Panc1 (cell line): ENCODE measurements around the gene SPX.

Experiments
- POLR2AphosphoS5 ChIP-seq: IDR thresholded peaks from 2 replicates; pipeline ENCODE4 v1.6.1; 2012; ENCODE audit warnings: mild to moderate bottlenecking, low read depth, low read length, moderate library complexity
- TF ChIP-seq, protein P1 (sequence below): fragments of 450-650 bp; IDR thresholded peaks from 2 replicates; pipeline ENCODE4 v1.5.1; 2017; ENCODE audit warnings: mild to moderate bottlenecking

DNA sequence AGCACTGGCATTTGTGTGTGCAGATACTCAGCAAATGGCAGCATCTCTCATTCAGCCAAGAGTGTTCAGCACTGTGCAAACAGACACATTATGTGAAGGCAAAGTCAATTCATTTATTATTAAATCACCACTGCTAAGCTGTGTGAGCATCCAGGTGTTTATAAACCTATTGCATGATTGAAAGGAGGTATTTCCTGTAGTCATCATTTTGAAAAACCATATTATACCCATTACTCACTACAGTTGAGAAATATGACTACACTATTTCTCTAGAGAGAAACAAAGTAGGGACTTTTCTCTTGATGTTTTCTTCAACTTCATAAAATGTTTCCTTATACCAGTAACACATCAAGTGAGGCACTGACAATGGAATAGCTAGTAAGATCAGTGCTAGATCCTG is 13.7 kb downstream of the SPX start:
- no peak for TF ChIP-seq POLR2AphosphoS5
- TF ChIP-seq, protein P1, sequence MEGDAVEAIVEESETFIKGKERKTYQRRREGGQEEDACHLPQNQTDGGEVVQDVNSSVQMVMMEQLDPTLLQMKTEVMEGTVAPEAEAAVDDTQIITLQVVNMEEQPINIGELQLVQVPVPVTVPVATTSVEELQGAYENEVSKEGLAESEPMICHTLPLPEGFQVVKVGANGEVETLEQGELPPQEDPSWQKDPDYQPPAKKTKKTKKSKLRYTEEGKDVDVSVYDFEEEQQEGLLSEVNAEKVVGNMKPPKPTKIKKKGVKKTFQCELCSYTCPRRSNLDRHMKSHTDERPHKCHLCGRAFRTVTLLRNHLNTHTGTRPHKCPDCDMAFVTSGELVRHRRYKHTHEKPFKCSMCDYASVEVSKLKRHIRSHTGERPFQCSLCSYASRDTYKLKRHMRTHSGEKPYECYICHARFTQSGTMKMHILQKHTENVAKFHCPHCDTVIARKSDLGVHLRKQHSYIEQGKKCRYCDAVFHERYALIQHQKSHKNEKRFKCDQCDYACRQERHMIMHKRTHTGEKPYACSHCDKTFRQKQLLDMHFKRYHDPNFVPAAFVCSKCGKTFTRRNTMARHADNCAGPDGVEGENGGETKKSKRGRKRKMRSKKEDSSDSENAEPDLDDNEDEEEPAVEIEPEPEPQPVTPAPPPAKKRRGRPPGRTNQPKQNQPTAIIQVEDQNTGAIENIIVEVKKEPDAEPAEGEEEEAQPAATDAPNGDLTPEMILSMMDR = no peak
